GM19239 (cell line): ENCODE results near the gene LRRC4B.
"Not testable (repeated sequence)": the region's sequence is repeated elsewhere in the genome, so short reads cannot be mapped to it uniquely, and the experiment has no call there.

Experiments used
- DNase-seq: peaks from one replicate; pipeline ENCODE4 v3.0.0; 2011; ENCODE audit warnings: low spot score; ENCODE audit not compliant: insufficient read length
- FAIRE-seq: peaks from 2 replicates; lab custom pipeline; 2011; peaks lifted over from hg19 to GRCh38; lab: Jason Lieb, UNC

The LRRC4B gene

GRCh38 chr19:50475736-50476223 lies 92.5 kb downstream of the LRRC4B start:
- DNase-seq = no peak
- FAIRE-seq = no peak

- no peak for FAIRE-seq
- no peak for DNase-seq
These were observed 93.1 kb downstream of the LRRC4B start for GRCh38 chr19:50475101-50475568.

- not testable (repeated sequence) for DNase-seq, FAIRE-seq
These were observed 94.9 kb downstream of the LRRC4B start for GRCh38 chr19:50473336-50473735.

- FAIRE-seq = no peak
- DNase-seq = no peak
These were observed 99.4 kb downstream of the LRRC4B start for GRCh38 chr19:50468818-50469217.

GRCh38 chr19:50467566-50467965 lies 100.7 kb downstream of the LRRC4B start:
- FAIRE-seq = no peak

More at GRCh38 chr19:50467566-50467965, 100.7 kb downstream of the LRRC4B start:
- DNase-seq = no peak
